Activated CD4-positive, alpha-beta T cell treated with anti-CD3 and anti-CD28 coated beads, Interleukin-2, amount 50 U/mL, for 48 hours (primary cell): ENCODE measurements around the gene RNF151.

ENCODE experiments used
- DNase-seq, 2 experiments: peaks; one replicate each; pipeline ENCODE4 v3.0.0-alpha.2; 2020

Gene RNF151

DNA sequence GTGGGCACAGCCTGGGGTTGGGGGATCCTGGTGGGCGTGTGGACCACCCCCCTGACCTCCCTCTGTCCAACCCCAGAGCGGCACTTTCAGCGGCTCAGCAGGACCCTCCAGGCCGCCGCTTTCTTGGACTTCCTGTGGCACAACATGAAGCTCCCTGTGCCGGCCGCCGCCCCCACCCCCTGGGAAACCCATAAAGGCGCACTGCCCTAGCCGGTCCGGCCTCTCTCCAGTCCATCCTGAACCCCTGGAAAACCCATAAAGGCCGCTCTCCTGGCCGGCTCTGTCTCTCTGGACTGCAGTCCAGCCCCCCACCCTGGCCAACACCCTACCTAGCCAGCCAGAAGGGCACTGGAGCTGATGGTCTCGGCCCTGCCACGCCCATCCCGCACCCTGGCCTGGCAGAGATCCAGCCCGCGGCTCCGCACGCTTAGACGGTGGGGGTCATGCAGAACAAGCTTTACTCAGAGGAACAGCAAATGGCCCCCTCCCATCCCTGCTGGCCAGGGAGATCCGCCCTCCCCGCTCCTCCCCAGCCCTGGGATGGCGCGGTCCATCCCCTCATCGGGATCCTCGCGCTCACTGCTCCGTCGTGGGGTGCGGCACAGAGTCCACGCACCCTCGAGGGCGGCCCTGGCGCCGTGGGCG lies 11.9 kb downstream of the RNF151 start:
- no peak for DNase-seq

DNA sequence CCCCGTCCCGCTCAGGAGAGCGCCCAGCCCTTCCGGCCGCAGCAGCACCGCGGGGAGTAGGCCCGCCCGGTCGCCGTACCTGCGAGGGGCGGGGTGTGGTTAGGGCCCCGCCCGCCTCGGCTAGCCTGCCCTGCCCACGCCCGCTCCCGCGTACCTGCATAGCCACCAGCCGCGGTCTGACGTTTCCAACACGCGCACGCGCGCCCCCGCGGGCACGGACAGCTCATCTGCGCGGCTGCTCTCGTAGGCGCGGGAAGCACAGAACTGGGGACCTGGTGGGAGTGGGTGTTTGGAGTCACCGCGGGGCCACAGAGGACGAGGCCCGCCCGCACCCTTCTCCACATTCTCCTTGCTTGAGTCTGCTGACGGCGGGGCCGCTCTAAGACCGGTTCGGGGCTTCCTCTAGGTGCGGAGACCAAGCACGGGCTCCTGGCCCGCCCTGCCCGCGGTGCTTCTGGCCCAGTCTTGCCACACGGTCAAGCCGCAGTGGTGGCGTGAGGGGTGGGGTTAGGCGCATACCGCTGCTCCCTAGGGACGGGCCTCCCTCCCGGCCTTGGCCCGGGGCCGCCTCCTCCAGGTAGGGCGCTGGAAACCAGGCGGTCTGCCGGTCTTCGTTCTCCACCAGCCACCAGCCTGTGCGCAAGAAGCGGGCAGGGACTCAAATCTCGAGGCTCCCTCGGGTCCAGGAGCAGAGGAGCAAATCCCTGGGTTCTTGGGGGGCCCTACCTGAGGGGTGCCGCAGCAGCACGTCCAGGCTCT lies 12.8 kb downstream of the RNF151 start:
- peak; percentile 42 to 43 for DNase-seq

DNA sequence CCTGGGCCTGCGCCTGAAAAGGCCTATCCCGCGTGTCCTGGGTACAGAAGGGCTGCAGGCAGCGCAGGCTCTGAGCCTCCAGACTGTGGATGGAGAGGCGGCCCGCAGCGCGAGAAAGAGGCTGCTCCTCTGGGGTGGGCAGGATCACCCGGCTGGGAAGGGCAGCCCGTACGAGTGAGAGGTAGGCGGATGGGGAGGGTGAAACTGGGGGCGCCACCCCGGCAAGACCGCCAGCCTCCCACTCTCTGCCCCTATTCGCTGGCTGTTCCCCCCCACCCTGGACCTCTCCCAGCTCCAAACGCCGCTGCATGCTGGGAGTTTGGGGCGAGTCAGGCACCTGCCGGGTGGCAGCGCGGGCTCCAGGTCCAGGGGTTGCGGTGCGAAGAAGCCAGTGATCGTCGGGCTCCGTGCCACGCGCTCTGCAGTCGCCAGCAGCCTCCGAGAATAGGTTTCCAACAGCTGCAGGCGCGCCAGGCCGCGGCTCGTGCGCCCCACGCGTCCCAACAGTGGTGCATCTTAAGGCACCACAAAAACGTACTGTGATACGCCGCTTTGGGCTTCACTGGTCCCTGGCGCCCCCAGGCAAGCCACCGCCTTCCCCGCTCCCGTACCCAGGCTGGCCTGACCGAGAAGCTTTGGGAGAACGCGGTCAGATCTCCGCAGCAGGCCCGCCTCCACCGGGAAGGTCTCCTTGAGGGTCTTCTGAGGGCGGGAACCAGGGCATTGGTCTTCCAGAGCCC lies 13.5 kb downstream of the RNF151 start:
- no peak for DNase-seq

DNA sequence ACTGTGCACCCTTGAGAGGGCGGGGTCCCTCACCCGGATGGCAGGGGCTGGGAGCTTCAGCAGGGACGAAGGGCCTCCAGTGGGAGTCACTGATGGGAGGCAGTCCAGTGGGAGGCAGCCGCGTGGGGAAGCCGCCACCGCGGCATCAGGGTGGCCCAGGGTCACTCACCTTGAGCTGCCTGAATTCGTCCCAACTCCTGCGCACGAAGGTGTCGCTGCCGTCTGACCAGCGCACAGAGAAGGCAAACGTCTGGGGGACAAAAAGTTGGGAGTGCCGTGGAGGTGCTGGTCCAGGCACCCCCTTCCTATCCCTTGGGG lies 14.1 kb downstream of the RNF151 start:
- DNase-seq: no peak

DNA sequence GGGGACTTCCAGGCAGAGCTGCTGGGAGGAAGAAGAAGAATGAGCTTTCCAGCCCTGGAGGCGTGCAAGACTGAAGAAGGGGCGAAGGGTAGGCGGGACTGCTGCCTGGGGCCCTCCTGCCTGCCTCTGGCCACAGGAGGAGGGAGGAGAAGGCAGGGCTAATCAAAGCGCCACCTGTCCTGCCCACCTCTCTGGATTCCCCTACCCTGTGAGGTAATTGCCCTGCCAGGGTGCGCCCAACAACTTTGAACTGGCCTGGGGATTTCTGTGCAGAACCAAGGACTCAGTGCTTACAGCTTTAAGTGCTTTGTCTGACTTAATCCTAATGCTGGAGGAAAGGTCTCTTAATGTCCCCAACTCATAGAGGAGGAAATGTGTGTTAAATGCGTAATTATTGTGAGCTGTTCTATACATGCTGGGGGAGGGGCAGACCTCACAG lies 14.8 kb downstream of the RNF151 start, which contains the start of gene NOXO1:
TSS of gene NOXO1 (minus strand) at position 72 of the 439 bp plus-strand sequence. CDS start 290 bp downstream, outside the sequence.
- DNase-seq: no peak

DNA sequence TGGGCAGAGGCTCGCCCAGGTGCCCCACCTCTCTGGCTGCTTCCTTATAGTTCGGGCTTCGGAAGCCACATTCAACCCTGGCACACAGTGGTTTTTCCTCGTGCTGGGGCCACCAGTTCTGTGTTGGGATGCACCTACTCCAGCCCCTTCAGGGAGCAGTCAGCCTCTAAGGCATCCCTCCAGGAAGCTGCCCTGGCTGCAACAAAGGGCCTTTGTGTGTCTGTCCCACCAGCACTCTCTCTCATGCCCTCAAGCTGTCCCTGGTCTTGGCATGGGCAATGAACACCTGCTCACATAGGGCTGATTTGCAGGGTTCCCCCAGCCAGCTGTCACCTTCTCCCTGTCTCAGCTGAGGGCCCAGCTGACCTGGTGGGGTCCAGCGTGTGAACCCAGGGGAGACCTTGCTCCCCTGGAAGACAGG lies 15.4 kb downstream of the RNF151 start:
- DNase-seq: no peak

DNA sequence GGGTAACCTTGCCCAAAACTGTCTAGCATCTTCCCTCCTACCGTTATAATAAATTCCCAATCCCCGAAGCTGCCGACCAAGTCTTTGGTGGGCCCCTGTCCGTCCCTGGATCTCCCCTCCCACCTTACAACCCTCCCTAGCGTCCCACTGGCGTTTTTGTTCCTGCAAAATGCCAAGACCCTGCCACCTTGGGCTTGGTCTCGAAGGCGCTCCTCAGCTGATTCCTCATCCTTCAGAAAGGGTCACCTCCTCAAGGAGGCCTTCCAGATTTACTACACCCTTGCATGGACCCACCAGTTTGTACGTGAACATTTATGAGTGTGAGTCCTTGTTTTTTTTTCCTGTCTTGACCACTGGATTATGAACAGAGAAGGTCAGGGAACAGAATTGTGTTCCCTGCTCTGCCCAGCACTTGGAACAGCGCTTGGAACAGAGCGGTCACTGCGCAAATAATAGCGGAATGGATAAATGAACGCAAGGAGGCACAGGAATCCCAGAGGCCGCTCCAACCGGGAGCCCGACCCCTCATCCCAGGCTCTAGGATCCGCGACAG lies 16.4 kb downstream of the RNF151 start:
- no peak for DNase-seq

DNA sequence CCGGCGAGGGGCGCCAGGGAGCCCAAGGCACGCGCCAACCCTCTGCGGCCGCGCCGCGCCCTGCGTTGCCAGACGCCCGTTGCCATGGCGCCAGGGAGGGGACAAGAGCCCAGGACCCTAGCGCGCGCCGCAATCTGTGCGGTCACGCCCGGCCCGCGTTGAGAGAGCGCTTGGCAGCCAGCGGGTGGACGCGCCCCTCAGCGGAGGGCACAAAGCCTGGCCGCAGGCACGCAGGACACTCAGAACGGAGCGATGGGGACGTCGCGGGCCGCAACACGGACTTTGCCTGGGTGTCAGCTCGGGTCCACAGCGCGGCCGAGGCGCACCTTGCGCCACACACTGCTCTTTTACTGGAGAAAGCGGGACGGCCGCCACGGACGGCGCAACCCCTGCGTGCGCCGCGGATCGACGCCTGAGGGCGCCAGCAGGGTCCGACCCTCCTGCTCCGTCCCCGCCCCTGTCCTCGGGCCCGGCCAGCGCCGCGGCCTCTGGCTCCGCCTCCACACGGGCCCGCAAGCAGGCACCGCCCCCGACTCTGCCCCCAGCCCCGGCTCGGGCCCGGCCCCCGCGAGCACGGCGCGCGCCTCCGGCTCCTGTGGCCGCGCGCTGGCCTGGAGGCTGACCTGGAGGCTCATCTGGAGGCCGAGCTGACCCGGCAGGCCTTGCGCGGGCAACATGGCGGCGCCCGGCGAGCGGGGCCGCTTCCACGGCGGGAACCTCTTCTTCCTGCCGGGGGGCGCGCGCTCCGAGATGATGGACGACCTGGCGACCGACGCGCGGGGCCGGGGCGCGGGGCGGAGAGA lies 17.1 kb downstream of the RNF151 start, which contains the start of gene GFER:
TSS of gene GFER (plus strand) at position 650 of the 803 bp plus-strand sequence. CDS start at position 676, 26 bp downstream.
- peak; percentile 83 to 87 for DNase-seq

DNA sequence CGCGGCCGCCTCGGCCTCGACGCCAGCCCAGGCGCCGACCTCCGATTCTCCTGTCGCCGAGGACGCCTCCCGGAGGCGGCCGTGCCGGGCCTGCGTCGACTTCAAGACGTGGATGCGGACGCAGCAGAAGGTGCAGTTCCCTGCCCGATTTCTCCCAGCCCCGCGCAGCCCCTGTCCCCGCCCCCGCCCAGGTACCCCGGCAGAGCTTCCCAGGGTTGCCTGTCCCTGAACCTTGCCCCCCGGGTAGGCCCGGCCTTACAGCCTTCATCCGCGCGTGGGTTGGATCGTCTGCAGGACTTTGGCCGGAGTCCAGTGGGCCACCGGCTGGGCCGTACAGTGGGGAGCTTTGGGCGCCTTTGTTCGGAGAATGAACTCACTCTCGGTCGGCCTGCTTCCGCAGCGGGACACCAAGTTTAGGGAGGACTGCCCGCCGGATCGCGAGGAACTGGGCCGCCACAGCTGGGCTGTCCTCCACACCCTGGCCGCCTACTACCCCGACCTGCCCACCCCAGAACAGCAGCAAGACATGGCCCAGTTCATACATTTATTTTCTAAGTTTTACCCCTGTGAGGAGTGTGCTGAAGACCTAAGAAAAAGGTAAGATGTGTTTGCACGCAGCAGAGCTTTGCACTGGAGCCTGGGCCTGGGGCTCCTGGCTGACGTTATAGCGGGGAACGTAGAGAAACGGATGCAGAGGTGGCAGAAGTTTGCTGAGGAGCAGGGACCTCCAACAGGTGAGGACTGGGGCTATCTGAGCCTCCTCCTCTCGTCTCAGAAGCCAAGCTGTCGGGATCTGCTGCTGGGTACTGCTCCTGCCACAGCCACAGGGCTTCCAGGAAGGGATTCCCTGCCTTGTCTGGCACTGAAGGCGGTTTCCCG lies 17.9 kb downstream of the RNF151 start:
- no peak for DNase-seq

DNA sequence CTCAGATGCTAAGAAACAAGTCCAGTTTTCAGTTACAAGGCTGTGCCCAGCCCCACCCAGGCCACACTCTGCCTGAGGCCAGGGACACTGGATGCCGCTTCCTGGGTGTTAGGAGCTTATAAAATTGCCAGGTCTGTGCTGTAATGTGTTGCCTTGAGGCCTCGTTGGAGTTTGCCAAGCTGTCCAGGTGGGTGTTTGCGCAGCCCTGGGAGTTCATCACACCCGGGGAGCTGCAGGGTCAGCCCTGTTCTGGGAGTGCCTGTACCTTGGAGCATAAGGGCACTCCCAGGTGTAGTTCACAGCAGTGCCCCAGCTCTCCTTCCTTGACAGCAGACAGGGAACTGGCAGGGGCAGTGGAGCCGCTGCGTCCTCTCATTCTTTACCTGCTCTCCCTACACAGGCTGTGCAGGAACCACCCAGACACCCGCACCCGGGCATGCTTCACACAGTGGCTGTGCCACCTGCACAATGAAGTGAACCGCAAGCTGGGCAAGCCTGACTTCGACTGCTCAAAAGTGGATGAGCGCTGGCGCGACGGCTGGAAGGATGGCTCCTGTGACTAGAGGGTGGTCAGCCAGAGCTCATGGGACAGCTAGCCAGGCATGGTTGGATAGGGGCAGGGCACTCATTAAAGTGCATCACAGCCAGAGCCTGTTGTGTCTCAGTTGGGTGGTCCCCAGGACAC lies 19.0 kb downstream of the RNF151 start:
- no peak for DNase-seq

DNA sequence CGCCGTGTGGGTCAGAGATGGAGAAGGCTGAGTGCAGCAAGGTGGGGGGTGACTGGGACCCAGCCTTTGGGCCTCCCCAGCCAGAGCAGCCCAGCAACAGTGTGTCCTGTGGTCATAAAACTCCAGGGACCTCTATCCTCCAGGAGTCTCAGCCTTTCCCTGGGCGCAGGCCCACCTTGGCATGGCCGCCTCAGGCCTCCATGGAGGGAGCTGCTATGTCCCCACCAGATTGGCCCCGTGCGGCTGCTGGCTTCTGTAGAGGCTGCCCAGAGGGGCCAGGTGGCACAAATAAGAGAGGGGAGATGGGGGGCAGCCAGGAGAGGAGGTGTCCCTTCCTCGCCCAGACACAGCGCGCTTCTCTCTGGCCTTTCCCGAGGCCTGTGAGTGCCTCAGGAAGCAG lies 20.5 kb downstream of the RNF151 start:
- no peak for DNase-seq

DNA sequence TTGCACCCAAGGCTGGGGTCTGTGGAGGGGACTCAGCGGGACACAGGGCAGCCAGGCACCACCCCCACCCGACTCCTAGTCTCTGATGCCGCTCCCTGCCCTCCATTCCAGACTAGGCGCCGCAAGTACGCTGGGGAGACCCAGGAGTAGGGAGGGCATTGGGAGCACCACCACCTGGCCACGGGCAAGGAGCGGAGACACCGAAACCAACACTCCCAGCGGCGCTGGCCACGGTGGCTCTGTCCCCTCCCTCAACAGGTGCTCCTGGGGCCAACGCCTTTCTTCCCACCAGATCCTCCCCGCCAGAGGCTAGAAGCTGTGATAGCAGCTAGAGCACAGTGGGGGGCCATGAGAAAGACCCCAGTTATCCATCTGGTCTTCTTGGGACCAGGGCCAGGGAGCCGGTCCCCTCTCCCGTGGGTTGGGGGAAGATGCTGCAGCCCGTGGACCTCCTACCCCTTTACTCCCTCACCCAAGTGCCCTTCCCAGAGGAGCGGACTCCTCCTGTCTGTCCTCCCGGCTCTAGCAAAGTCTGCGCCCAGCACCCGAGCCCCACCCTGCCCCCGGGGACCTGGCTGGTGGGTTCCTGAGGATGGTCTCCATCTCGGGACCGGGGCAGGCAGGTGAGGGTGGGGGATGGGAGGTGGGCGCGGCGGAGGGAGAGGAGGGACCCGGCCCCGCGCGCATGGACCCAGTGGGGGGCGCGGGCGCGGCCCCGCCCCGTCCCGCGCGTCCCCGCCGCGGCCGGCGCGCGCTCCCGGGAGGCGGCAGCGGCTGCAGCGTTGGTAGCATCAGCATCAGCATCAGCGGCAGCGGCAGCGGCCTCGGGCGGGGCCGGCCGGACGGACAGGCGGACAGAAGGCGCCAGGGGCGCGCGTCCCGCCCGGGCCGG lies 22.8 kb downstream of the RNF151 start, which contains the start of gene SYNGR3:
TSS of gene SYNGR3 (plus strand) at position 762 of the 892 bp plus-strand sequence. CDS start 133 bp downstream, outside the sequence.
- DNase-seq: no peak

DNA sequence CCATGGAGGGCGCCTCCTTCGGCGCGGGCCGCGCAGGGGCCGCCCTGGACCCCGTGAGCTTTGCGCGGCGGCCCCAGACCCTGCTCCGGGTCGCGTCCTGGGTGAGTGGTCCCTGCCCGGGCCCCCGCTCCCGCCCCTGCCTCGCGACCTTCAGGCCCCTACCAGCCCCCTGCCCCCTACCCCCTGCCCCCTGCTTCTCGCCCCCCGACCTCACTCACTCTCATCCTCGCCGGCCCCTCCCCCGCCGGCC lies 23.4 kb downstream of the RNF151 start:
- no peak for DNase-seq

DNA sequence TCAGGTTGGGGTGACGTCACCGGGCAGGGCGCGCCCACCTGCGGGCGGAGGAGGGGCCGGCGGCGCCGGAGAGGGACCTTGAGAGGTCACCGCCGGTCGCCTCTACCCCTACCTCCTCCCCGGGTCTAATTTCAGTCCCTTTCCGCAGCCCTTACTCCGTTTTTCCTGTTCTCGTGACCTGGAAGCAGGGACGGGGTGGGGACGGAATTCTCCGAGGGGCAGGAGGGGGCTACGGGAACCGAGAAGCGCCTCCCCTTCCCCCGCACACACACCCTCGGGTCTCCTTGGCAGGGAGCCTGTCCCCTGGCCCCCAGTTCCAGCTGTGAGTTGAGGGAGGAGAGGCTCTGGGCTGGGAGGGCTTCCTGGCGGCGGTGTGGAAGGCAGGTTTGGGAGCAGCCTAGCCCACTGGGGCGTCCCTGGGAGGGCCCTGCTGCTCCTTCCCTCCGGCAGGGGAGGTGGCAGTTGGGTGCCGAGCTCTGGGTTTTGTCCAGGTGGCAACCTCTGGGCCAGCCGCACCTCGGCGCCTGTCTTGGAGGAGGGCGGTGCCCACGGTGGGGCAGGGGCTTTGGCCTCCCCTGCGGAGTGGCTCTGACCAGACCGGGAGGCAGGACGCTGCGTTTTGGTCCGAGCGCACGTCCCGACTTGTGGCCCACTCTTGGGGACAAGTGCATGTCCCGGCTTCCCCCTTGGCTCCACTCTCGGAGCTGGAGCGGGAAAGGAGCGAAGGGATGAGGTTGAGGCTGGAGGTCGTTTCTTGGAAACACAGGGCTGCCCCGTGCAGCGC lies 23.9 kb downstream of the RNF151 start:
- peak in 1 of 2 experiments; percentile 55 for DNase-seq

DNA sequence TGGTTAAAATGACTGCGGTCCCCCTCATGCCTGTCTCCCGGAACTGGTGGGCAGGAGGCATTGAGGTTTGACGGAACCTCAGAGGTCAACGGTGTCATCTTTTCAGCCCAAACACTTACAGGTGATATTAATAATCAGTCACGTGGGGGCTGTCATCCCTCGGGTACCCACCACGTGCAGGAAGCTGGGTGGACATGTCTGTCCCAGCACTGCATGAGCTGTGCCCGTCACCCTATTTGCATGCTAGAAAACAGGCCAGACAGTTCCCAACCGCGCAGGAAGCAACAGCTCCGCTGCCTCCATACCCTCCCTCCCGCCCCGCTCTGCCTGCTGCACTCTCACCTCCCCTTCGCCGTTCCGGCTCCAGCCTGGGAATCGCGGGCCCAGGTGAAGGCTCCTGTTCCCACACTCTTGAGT lies 24.5 kb downstream of the RNF151 start:
- DNase-seq: peak in 1 of 2 experiments; percentile 61

DNA sequence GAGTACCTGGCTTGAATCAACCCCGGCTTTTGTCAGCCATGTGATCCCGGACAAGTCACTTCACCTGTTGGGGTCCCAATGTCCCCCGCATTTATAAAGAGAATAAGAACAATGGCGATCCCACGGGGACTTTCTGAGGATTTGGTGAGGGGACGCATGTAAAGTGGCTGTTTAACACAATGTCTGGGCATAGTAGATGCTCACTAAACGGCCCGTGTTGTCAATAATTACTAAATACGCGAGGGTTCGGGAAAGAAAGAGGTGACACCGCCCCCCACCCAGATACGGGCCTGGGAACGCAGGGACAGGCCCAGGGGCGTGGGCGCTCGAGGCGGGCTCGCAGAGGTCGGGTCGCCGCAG lies 24.9 kb downstream of the RNF151 start:
- DNase-seq: no peak

DNA sequence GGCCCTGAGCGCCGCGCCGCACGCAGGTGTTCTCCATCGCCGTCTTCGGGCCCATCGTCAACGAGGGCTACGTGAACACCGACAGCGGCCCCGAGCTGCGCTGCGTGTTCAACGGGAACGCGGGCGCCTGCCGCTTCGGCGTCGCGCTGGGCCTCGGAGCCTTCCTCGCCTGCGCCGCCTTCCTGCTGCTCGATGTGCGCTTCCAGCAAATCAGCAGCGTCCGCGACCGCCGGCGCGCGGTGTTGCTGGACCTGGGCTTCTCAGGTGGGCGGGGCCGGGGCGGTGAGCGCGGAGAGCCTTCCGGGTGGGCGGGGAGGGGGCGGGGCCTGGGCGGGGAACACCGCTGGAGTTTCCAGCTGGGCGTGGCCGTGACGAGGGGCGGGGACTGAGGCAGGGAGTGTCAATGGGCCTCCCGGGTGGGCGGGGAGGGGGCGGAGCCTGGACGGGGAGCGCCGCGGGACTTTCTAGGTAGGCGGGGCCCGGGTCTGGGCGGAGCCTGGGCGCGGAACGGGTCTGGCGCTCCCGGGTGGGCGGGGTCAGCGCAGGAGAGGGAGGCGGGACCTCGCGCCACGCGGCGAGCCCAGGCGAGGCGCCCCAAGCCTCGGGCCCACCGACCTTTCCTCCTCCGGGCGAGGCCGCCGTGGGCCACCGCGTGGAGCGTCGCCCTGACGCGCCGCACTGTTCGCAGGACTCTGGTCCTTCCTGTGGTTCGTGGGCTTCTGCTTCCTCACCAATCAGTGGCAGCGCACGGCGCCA lies 25.5 kb downstream of the RNF151 start:
- peak; percentile 96 to 97 for DNase-seq

DNA sequence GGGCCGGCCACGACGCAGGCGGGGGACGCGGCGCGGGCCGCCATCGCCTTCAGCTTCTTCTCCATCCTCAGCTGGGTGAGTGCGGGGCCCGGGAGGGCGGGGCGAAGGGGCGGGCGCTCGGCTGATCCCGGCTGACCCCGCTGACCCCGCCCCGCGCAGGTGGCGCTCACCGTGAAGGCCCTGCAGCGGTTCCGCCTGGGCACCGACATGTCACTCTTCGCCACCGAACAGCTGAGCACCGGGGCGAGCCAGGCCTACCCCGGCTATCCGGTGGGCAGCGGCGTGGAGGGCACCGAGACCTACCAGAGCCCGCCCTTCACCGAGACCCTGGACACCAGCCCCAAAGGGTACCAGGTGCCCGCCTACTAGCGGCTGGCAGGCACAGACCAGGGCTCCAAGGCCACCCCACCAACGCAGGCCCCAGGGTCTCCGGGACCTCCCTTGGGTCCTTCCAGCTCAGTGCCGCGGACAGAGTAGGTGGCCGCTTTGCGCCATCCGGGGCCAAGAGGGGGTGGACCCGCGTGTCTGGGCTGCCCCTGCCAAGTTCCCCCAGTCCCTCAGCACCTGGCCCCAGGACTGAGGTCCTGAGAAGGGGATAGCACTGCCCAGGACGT lies 26.2 kb downstream of the RNF151 start:
- DNase-seq: no peak
